ENCODE measurements around the gene UBE2F.

UBE2F gene

DNA sequence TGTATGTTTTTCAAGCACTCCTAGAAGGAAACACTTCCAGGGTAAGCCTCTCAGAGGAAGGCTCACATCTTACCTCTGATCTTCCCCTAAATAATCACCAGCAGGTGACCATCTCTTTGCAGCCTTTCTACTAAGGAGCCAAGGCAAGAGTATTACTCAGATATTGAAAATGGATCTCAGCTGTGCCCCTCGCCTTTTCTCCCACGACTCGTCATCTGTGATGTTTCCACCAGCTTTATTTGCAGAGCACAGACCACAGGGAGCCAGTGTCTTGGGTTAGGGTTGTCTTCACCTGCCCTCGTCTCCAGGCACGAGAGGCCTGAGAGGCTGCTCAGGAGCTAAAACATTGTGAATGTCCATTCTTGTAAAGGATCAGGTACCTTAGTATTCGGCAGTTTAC is 77.0 kb downstream of the UBE2F start:
- H3K4me2 ChIP-seq (ENCODE audit: low read length) = no peak overlapping the region
- no peak overlapping the region for H3K27ac ChIP-seq (ENCODE audit: low read length)
- no peaks in the 10 kb centered on the region for H3K27me3 ChIP-seq (ENCODE audit: low read depth, low read length)
- no peak overlapping the region for H3K4me3 ChIP-seq (ENCODE audit: low read length)
- H3K9me3 ChIP-seq (ENCODE audit: insufficient read depth, low read length) = no peaks in the 10 kb centered on the region
- H2AFZ ChIP-seq (ENCODE audit: low read depth, low read length) = no peak overlapping the region
- TF ChIP-seq, protein P1, sequence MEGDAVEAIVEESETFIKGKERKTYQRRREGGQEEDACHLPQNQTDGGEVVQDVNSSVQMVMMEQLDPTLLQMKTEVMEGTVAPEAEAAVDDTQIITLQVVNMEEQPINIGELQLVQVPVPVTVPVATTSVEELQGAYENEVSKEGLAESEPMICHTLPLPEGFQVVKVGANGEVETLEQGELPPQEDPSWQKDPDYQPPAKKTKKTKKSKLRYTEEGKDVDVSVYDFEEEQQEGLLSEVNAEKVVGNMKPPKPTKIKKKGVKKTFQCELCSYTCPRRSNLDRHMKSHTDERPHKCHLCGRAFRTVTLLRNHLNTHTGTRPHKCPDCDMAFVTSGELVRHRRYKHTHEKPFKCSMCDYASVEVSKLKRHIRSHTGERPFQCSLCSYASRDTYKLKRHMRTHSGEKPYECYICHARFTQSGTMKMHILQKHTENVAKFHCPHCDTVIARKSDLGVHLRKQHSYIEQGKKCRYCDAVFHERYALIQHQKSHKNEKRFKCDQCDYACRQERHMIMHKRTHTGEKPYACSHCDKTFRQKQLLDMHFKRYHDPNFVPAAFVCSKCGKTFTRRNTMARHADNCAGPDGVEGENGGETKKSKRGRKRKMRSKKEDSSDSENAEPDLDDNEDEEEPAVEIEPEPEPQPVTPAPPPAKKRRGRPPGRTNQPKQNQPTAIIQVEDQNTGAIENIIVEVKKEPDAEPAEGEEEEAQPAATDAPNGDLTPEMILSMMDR (IDR thresholded peaks at IDR 0.05; ENCODE audit: low read depth, low read length) = no peak
- TF ChIP-seq EZH2phosphoT487 (IDR thresholded peaks at IDR 0.05; ENCODE audit: low read depth) = no peak
- H3K79me2 ChIP-seq (ENCODE audit: low read length) = no peaks in the 10 kb centered on the region
- no peaks in the 10 kb centered on the region for H4K20me1 ChIP-seq (ENCODE audit: insufficient read depth, low read length)
- H3K9ac ChIP-seq (ENCODE audit: low read length) = no peak overlapping the region
- no peaks in the 10 kb centered on the region for H3K4me1 ChIP-seq (ENCODE audit: low read length)
- no peaks in the 10 kb centered on the region for H3K36me3 ChIP-seq (replicated peaks; ENCODE audit: low read depth, low read length)

DNA sequence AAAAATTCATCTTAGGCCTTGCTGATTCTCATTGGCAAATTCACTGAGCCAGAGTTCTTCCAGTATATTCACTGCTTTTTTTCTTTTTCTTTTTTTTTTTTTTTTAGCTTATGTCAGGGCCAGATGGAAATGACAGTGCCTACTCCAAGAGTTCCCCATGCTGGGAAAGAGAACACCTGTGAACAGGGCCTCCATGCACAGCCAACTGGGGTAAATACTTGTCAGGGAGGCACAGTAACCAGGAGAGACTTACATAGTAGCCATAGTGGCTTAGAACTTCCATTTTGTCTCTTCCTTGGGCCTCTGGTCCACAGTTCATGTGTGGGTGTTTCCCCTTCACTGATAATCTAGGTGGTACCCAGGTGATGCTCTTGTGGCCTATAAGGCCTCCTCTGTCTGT is 78.8 kb downstream of the UBE2F start:
- H3K79me2 ChIP-seq (ENCODE audit: low read length) = no peaks in the 10 kb centered on the region
- H3K36me3 ChIP-seq (replicated peaks; ENCODE audit: low read depth, low read length) = no peaks in the 10 kb centered on the region
- H3K9me3 ChIP-seq (ENCODE audit: insufficient read depth, low read length) = no peaks in the 10 kb centered on the region
- H3K4me1 ChIP-seq (ENCODE audit: low read length) = no peaks in the 10 kb centered on the region
- H3K4me3 ChIP-seq (ENCODE audit: low read length) = no peak overlapping the region
- TF ChIP-seq, protein P1 (IDR thresholded peaks at IDR 0.05; ENCODE audit: low read depth, low read length) = no peak
- TF ChIP-seq EZH2phosphoT487 (IDR thresholded peaks at IDR 0.05; ENCODE audit: low read depth) = no peak
- no peaks in the 10 kb centered on the region for H3K27me3 ChIP-seq (ENCODE audit: low read depth, low read length)
- H4K20me1 ChIP-seq (ENCODE audit: insufficient read depth, low read length) = no peaks in the 10 kb centered on the region
- no peak overlapping the region for H3K27ac ChIP-seq (ENCODE audit: low read length)
- H3K9ac ChIP-seq (ENCODE audit: low read length) = no peak overlapping the region
- H2AFZ ChIP-seq (ENCODE audit: low read depth, low read length) = no peak overlapping the region
- H3K4me2 ChIP-seq (ENCODE audit: low read length) = no peak overlapping the region

DNA sequence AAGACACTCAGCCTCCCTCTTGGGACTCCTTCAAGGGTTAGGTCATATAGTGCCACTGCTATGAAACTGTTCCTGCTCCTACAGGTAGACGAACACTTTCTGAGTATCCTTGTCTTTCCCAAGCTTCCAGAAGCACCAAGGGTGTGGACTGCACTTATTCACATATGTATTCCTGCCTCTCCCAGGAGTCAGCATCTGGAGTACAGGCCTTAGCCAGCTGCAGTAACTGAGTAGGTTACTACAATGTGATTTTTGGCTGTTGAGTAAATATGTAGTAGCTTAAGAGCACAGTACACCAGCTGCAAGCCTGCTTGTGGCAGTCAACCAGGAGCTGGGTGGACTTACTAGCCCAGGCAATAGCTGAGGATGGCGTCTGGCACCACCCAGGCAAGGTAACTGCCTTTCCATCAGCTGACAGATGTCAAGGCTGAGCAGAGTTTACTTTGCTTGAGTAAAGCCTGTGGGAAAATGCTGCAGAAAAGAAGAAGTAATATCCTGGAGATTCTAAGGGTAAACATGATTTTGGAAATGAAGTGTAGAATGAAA is 80.0 kb downstream of the UBE2F start:
- Histone ChIP-seq H3K27me3 (ENCODE audit: low read depth, low read length) (no peaks in the 10 kb centered on the region), H3K4me3 (ENCODE audit: low read length) (no peak overlapping the region), H3K27ac (ENCODE audit: low read length) (no peak overlapping the region), H3K9ac (ENCODE audit: low read length) (no peak overlapping the region), H3K79me2 (ENCODE audit: low read length) (no peaks in the 10 kb centered on the region), H3K4me1 (ENCODE audit: low read length) (no peaks in the 10 kb centered on the region), H2AFZ (ENCODE audit: low read depth, low read length) (no peak overlapping the region), H4K20me1 (ENCODE audit: insufficient read depth, low read length) (no peaks in the 10 kb centered on the region), H3K36me3 (replicated peaks; ENCODE audit: low read depth, low read length) (no peaks in the 10 kb centered on the region), H3K9me3 (ENCODE audit: insufficient read depth, low read length) (no peaks in the 10 kb centered on the region), H3K4me2 (ENCODE audit: low read length) (no peak overlapping the region)
- TF ChIP-seq EZH2phosphoT487 (IDR thresholded peaks at IDR 0.05; ENCODE audit: low read depth) = no peak
- TF ChIP-seq, protein P1 (IDR thresholded peaks at IDR 0.05; ENCODE audit: low read depth, low read length) = no peak

DNA sequence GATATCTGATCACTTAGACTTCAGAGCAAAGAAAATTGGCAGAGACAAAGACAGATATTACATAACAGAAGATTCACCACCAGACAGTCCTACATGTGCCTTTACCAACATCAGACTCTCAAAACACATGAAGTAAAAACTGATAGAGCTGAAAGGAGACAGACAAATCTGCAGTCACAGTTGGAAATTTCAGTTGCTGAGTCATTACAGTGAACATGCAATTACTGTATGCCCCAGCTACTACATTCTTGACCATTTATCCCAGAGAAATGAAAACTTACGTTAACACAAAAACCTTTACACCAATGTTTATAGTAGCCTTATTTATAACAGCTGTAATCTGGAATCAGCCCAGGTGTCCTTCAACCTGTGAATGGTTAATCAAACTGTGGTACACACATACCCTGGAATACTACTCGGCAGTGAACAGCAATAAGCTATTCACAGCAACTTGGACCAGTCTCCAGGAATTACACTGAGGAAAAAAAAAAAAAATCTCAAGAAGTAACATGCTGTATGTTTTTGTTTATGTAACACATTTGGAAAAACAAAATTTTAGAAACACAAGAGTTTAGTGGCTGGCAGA is 86.5 kb downstream of the UBE2F start:
- no peaks in the 10 kb centered on the region for H3K4me1 ChIP-seq (ENCODE audit: low read length)
- TF ChIP-seq EZH2phosphoT487 (IDR thresholded peaks at IDR 0.05; ENCODE audit: low read depth) = no peak
- TF ChIP-seq, protein P1 (IDR thresholded peaks at IDR 0.05; ENCODE audit: low read depth, low read length) = no peak
- no peaks in the 10 kb centered on the region for H4K20me1 ChIP-seq (ENCODE audit: insufficient read depth, low read length)
- H3K27me3 ChIP-seq (ENCODE audit: low read depth, low read length) = no peaks in the 10 kb centered on the region
- no peak overlapping the region for H3K4me3 ChIP-seq (ENCODE audit: low read length)
- H3K79me2 ChIP-seq (ENCODE audit: low read length) = no peaks in the 10 kb centered on the region
- H2AFZ ChIP-seq (ENCODE audit: low read depth, low read length) = no peak overlapping the region
- H3K4me2 ChIP-seq (ENCODE audit: low read length) = no peak overlapping the region
- no peak overlapping the region for H3K27ac ChIP-seq (ENCODE audit: low read length)
- no peaks in the 10 kb centered on the region for H3K36me3 ChIP-seq (replicated peaks; ENCODE audit: low read depth, low read length)
- no peaks in the 10 kb centered on the region for H3K9me3 ChIP-seq (ENCODE audit: insufficient read depth, low read length)
- H3K9ac ChIP-seq (ENCODE audit: low read length) = no peak overlapping the region
